HL-60 (cell line): ENCODE data around the gene LRRC15.

ENCODE experiments used
- DNase-seq, 2 experiments: peaks; one replicate each; pipeline ENCODE4 v3.0.0-alpha.2; 2010 to 2020; ENCODE audit warnings: low read depth in 1 of 2, low spot score in 1 of 2
- H3K27ac ChIP-seq: fragments of 250-450 bp; sonication (Bioruptor Pico); replicated peaks from 2 replicates; pipeline ENCODE4 v1.5.1; 2020; ENCODE audit warnings: mild to moderate bottlenecking, moderate library complexity
- H3K27me3 ChIP-seq: fragments of 250-450 bp; sonication (Bioruptor Pico); 2 replicates; pipeline ENCODE4 v1.5.1; 2021; ENCODE audit warnings: mild to moderate bottlenecking, moderate library complexity; ENCODE audit not compliant: insufficient read depth, poor library complexity, severe bottlenecking
- H3K4me3 ChIP-seq: replicated peaks from 2 replicates; pipeline ENCODE4 v1.5.1; 2011; ENCODE audit warnings: mild to moderate bottlenecking, control low read depth, low read length; ENCODE audit not compliant: insufficient read depth
- CTCF ChIP-seq: IDR thresholded peaks from one replicate; pipeline ENCODE4 v1.5.1; 2011; ENCODE audit warnings: low read length, control low read depth, inconsistent platforms; ENCODE audit not compliant: insufficient read depth
- GABPA ChIP-seq: IDR thresholded peaks from 2 replicates; pipeline ENCODE4 v1.6.1; 2012; ENCODE audit warnings: low read depth
- POLR2AphosphoS5 ChIP-seq: IDR thresholded peaks from 2 replicates; pipeline ENCODE4 v1.6.1; 2012; ENCODE audit warnings: low read depth
- REST ChIP-seq: IDR thresholded peaks from 2 replicates; pipeline ENCODE4 v1.6.1; 2012; ENCODE audit warnings: low read depth; ENCODE audit not compliant: insufficient replicate concordance
- SPI1 ChIP-seq: IDR thresholded peaks from 2 replicates; pipeline ENCODE4 v1.6.1; 2012; ENCODE audit warnings: low read depth, mild to moderate bottlenecking, borderline replicate concordance

Gene LRRC15

GRCh38 chr3:194324823-194325327 lies 44.7 kb downstream of the LRRC15 start:
- DNase-seq: no peak
- H3K27me3 ChIP-seq: no peaks in the 10 kb centered on the region
- H3K4me3 ChIP-seq: no peak overlapping the region
- no peak for TF ChIP-seq SPI1
- TF ChIP-seq GABPA: no peak
- TF ChIP-seq REST: no peak
- no peak overlapping the region for H3K27ac ChIP-seq

GRCh38 chr3:194323785-194324735 lies 45.5 kb downstream of the LRRC15 start:
- TF ChIP-seq SPI1: no peak
- TF ChIP-seq GABPA: no peak
- TF ChIP-seq POLR2AphosphoS5: no peak
- Histone ChIP-seq H3K4me3 (no peak overlapping the region), H3K27me3 (no peaks in the 10 kb centered on the region), H3K27ac (no peak overlapping the region)
- peak in 1 of 2 experiments; percentile 39 for DNase-seq

- H3K4me3 ChIP-seq: no peak overlapping the region
- no peak overlapping the region for H3K27ac ChIP-seq
- no peak for TF ChIP-seq REST
- no peak for TF ChIP-seq GABPA
- TF ChIP-seq CTCF: no peak
- TF ChIP-seq SPI1: no peak
- no peak for TF ChIP-seq POLR2AphosphoS5
- no peaks in the 10 kb centered on the region for H3K27me3 ChIP-seq
- no peak for DNase-seq
Observed at GRCh38 chr3:194322678-194323211, 46.8 kb downstream of the LRRC15 start.

GRCh38 chr3:194321693-194322640 lies 47.6 kb downstream of the LRRC15 start:
- TF ChIP-seq REST (no peak), CTCF (no peak), SPI1 (no peak), POLR2AphosphoS5 (no peak), GABPA (no peak)
- no peak for DNase-seq

More at GRCh38 chr3:194321693-194322640, 47.6 kb downstream of the LRRC15 start:
- Histone ChIP-seq H3K27me3 (no peaks in the 10 kb centered on the region), H3K27ac (no peak overlapping the region), H3K4me3 (no peak overlapping the region)
